Thyroid gland (tissue), 4 donors: ENCODE measurements around the gene EZR.

Experiments
- POLR2A ChIP-seq, 2 donors: fragments of 450-650 bp; IDR thresholded peaks; one replicate each; pipeline ENCODE4 v1.6.1; 2017; ENCODE audit warnings: antibody characterized with exemption in 2 of 2, mild to moderate bottlenecking in 2 of 2, moderate library complexity in 1 of 2
- TF ChIP-seq, protein P1 (sequence below), 6 experiments: fragments of 200-600 bp in 3 of 6; fragments of 450-650 bp in 3 of 6; sonication (generic) in 3 of 6; IDR thresholded peaks; one replicate each; pipeline ENCODE4 v1.5.1; 2016 to 2019; ENCODE audit warnings: antibody characterized with exemption in 6 of 6, mild to moderate bottlenecking in 2 of 6, inconsistent platforms in 1 of 6, moderate library complexity in 1 of 6

- TF ChIP-seq POLR2A (IDR thresholded peaks at IDR 0.05) = no peak
- TF ChIP-seq, protein P1, sequence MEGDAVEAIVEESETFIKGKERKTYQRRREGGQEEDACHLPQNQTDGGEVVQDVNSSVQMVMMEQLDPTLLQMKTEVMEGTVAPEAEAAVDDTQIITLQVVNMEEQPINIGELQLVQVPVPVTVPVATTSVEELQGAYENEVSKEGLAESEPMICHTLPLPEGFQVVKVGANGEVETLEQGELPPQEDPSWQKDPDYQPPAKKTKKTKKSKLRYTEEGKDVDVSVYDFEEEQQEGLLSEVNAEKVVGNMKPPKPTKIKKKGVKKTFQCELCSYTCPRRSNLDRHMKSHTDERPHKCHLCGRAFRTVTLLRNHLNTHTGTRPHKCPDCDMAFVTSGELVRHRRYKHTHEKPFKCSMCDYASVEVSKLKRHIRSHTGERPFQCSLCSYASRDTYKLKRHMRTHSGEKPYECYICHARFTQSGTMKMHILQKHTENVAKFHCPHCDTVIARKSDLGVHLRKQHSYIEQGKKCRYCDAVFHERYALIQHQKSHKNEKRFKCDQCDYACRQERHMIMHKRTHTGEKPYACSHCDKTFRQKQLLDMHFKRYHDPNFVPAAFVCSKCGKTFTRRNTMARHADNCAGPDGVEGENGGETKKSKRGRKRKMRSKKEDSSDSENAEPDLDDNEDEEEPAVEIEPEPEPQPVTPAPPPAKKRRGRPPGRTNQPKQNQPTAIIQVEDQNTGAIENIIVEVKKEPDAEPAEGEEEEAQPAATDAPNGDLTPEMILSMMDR (IDR thresholded peaks at IDR 0.05) = no peak
Measured at GRCh38 chr6:158828807-158829206, 9.6 kb upstream of the EZR start.
